ENCODE data around the gene SIAH2.

The SIAH2 gene

GRCh38 chr3:150741497-150742140 lies 21.4 kb downstream of the SIAH2 start:
- Histone ChIP-seq H3K27me3 (ENCODE audit: control insufficient read depth, insufficient read depth, low read length) (no peaks in the 10 kb centered on the region), H3K9me3 (ENCODE audit: control insufficient read depth, low read length) (no peaks in the 10 kb centered on the region), H3K27ac (no peak overlapping the region), H3K4me1 (peaks cover 27% of the 10 kb centered on the region), H3K36me3 (ENCODE audit: control insufficient read depth, insufficient read depth, low read length) (no peaks in the 10 kb centered on the region), H2AFZ (no peak overlapping the region), H3K4me2 (ENCODE audit: low read length) (no peak overlapping the region), H3K9ac (no peak overlapping the region), H3K4me3 (ENCODE audit: low read depth, low read length) (no peak overlapping the region), H3K79me2 (peaks cover 12% of the 10 kb centered on the region)
- TF ChIP-seq, protein P1, sequence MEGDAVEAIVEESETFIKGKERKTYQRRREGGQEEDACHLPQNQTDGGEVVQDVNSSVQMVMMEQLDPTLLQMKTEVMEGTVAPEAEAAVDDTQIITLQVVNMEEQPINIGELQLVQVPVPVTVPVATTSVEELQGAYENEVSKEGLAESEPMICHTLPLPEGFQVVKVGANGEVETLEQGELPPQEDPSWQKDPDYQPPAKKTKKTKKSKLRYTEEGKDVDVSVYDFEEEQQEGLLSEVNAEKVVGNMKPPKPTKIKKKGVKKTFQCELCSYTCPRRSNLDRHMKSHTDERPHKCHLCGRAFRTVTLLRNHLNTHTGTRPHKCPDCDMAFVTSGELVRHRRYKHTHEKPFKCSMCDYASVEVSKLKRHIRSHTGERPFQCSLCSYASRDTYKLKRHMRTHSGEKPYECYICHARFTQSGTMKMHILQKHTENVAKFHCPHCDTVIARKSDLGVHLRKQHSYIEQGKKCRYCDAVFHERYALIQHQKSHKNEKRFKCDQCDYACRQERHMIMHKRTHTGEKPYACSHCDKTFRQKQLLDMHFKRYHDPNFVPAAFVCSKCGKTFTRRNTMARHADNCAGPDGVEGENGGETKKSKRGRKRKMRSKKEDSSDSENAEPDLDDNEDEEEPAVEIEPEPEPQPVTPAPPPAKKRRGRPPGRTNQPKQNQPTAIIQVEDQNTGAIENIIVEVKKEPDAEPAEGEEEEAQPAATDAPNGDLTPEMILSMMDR (IDR thresholded peaks at IDR 0.05): no peak

DNA sequence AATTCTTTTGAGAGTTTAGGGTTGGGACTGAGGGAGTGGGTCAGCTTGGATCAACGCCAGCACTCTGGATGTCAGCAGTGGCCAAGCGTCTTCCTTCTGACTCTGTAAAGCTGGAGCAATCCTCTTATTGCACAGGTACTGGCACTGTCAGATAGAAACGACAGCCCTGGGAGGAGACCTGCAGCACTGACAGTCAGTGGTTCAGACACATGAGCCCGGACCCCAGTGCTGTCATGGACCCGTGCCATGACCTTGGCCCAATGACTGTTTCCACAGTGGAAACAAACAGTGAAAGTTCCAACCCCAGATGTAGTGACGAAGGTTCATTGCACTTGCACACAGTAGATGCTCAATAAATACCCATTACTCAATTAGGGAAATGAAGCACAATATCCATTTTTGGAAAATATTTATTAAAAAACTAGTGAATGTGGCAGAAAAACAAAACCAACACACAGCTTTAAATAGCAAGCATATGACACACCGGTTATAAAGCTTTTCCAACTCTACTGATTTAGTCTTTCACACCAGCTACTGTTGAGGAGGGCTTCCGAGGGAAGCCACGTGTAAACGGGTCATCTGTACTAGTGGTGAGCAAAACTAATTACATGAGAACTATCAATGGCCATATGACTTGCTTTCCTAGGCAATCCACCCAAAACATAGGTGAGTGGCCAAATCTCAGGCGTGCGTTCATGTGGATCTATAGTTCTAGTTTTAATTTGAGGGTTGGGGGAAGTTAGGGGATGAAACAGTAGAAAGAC lies 22.1 kb downstream of the SIAH2 start:
- H3K36me3 ChIP-seq (ENCODE audit: control insufficient read depth, insufficient read depth, low read length): no peaks in the 10 kb centered on the region
- no peaks in the 10 kb centered on the region for H3K9me3 ChIP-seq (ENCODE audit: control insufficient read depth, low read length)
- H3K4me1 ChIP-seq: peaks cover 33% of the 10 kb centered on the region
- peaks cover 7% of the 10 kb centered on the region for H3K79me2 ChIP-seq
- H2AFZ ChIP-seq: no peak overlapping the region
- H3K27ac ChIP-seq: peak overlapping the region; percentile 11
- H3K4me3 ChIP-seq (ENCODE audit: low read depth, low read length): no peak overlapping the region
- no peak overlapping the region for H3K9ac ChIP-seq
- no peak overlapping the region for H3K4me2 ChIP-seq (ENCODE audit: low read length)
- TF ChIP-seq, protein P1 (IDR thresholded peaks at IDR 0.05): no peak
- no peaks in the 10 kb centered on the region for H3K27me3 ChIP-seq (ENCODE audit: control insufficient read depth, insufficient read depth, low read length)

DNA sequence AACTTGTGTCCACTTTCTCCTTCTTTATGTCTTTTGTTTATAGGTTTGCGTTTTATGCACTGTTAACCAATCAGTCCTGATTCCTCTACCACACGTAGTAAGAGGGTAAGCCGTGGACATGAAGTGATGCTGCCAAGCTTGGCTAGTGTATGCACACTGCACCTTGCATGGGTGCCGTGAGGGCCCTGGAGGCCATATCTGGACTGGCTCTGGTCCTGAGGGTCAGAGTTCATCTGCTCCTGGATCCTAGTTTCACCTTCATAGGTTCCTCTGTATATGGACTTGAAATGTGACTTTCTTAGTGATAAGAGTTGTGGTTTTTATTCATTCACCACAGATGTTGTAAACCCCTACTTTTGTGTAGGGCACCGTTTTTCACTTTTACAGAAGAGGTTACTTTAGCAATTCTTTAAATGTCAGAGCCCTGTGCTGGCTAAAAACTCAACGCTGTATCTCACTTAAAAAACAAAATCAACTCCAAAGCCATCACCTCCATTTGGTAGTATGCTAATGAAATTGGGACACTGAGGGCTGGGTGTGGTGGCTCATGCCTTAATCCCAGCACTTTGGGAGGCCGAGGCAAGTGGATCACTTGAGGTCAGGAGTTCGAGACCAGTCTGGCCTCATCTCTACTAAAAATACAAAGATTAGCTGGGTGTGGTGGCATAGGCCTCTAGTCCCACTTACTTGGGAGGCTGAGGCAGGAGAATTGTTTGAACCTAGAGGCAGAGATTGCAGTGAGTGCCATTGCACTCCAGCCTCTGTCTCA lies 22.9 kb downstream of the SIAH2 start:
- Histone ChIP-seq H3K4me1 (peaks cover 35% of the 10 kb centered on the region), H3K4me3 (ENCODE audit: low read depth, low read length) (no peak overlapping the region), H3K27me3 (ENCODE audit: control insufficient read depth, insufficient read depth, low read length) (no peaks in the 10 kb centered on the region), H2AFZ (no peak overlapping the region), H3K9ac (no peak overlapping the region), H3K36me3 (ENCODE audit: control insufficient read depth, insufficient read depth, low read length) (no peaks in the 10 kb centered on the region), H3K79me2 (peaks cover 2% of the 10 kb centered on the region), H3K27ac (no peak overlapping the region), H3K9me3 (ENCODE audit: control insufficient read depth, low read length) (no peaks in the 10 kb centered on the region), H3K4me2 (ENCODE audit: low read length) (no peak overlapping the region)
- TF ChIP-seq, protein P1 (IDR thresholded peaks at IDR 0.05): no peak

DNA sequence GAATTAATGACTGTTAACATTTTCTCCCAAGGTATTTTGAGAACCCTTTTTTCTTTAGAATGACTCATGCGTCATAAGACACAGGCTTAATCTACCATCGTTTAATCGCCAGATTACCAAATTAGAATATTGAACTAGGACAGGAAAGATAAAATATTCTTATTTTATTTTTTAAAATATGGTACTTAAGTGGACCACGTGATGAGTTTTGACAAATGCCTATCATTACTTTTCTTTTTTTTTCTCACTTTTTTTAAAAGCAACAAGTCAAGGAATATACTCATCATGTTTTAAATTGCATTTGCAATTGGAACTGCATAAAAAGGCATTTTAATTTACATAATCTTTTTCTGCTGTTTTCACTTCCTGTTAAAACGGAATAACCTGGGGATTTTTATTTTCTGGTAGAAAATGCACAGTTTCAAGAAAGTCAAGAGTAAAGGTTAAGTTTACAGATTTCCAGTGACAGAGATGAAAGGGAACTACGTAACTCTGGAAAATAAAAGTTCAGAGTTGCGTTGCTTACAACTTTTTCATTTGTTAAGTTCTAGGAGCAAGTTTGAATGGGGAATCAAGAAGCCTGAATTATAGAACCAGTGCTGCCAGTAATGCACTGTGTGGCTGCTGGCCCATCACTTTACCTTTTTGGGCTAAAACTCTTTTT lies 23.6 kb downstream of the SIAH2 start:
- TF ChIP-seq, protein P1 (IDR thresholded peaks at IDR 0.05): no peak
- Histone ChIP-seq H3K9ac (no peak overlapping the region), H3K36me3 (ENCODE audit: control insufficient read depth, insufficient read depth, low read length) (no peaks in the 10 kb centered on the region), H3K4me1 (peaks cover 35% of the 10 kb centered on the region), H3K27me3 (ENCODE audit: control insufficient read depth, insufficient read depth, low read length) (no peaks in the 10 kb centered on the region), H3K79me2 (peaks cover 2% of the 10 kb centered on the region), H3K4me2 (ENCODE audit: low read length) (no peak overlapping the region), H3K4me3 (ENCODE audit: low read depth, low read length) (no peak overlapping the region), H3K27ac (no peak overlapping the region), H3K9me3 (ENCODE audit: control insufficient read depth, low read length) (no peaks in the 10 kb centered on the region), H2AFZ (no peak overlapping the region)
